Activated T-helper 9 cell treated with anti-CD3 and anti-CD28 coated beads, Interleukin-2, amount 50 U/mL, for 16 hours (primary cell): ENCODE data around the gene CISTR.
A peak's percentile ranks its signal among the peaks of the same experiment; 100 is the strongest.

Source experiments
- DNase-seq: peaks from one replicate; pipeline ENCODE4 v3.0.0-alpha.2; 2020; ENCODE audit warnings: low read depth

CISTR gene

GRCh38 chr12:53743266-53744129 lies 8.3 kb downstream of the CISTR start:
- DNase-seq = peak; percentile 36

- DNase-seq = no peak
These were observed 11.7 kb downstream of the CISTR start for GRCh38 chr12:53740130-53740491.

DNA sequence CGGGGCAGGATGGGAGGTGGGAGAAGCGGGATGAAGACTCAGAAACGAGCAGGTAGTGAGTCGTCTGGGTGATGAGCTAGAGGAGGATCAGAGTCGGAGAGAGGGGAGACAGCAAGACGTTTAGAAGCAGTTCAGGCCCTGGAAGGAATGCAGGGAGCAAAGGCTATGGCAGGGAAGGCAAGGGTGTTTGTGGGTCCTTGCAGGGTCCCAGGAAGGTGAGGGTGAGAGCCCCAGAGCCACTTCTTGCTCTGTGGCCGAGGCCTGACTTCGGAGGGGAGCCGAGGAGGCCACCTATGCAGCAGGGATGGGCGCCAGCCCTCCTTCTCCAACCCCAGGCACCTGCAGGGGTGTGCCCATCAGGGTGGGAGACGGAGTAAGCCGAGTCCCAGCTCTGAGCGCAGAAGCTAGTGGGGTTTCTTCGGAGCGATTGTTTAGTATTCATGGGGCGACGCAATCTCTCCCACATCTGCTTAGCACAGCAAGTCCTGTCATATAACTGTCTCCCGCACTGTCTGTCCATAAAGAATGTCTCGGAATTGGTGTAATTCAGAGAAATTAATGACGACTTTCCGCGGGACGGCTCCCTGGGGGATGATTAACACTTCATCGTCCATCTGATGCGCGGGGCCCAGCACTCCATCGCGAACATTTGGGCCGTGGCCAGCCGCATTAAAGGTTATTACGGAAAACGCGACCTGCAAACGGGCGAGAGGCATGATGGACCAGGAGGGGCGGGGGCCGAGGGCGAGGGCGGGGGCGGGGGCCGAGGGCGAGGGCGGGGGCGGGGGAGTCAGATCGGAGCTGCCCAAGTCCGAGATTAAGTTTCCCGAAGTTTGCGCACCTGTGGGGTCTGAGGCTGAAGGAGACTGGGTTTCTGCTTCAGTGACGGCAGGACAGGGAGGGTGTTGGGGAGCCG lies 12.3 kb downstream of the CISTR start:
- DNase-seq = no peak

DNA sequence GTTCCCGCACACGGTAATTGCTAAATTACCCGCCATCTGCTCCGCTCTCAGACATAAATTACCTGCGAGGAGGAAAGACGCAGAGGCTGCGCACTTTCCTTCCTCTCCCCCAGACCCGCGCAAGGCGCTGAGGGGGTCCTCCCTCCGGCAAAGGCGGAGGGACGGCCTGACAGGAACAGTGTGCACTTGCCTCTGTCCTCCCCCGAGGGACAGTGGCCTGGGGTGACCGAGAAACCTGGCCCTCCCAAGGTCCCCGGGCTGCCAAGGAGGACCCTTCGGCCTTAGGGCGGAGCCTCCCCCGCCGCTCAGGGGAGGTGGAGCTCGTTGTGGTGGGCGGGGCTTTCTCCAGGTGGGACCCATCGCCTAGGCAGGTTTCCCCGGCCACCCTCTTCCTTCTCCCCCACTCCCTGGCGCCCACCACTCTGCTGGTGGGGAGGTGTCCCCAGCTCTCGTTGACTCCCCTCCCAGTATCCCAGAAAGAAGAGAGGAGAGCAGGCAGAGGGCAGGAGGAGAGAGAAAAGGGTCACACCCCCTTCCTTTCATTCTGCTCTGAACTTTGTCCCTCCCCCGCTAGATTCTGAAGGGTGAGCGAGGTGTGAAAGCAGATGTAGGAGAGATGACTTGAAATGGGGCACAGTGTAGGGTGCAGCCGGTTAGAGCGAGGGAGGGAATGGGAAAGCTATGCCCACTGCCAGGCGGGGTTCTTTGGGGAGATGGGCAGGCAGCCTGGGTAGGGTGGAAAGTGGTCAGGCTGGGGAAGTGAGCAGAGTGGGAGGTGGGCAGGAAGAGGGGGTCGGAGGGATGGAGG lies 13.2 kb downstream of the CISTR start:
- DNase-seq = no peak

DNA sequence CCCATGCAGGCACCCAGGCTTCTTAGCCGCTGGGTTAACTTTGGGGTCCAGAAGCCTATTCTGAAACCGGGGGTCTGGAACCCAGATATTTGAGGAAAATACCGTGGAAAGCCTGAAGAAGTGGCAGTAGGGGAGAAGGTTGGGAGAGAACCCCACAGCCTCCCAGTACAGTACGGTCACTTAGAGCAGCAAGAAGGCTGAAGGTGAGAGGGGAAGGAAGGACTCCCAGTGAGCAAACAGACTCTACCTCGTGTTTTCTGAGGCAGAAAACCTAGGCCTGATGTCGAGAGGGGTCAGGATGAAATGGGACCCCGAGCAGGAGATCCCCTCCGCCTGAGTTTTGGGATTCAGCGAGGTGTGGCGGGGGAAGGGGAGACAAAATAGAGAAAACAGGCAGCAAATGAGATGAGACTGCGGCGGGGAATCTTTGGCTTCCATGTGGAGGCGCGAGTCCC lies 13.8 kb downstream of the CISTR start:
- DNase-seq = no peak

DNA sequence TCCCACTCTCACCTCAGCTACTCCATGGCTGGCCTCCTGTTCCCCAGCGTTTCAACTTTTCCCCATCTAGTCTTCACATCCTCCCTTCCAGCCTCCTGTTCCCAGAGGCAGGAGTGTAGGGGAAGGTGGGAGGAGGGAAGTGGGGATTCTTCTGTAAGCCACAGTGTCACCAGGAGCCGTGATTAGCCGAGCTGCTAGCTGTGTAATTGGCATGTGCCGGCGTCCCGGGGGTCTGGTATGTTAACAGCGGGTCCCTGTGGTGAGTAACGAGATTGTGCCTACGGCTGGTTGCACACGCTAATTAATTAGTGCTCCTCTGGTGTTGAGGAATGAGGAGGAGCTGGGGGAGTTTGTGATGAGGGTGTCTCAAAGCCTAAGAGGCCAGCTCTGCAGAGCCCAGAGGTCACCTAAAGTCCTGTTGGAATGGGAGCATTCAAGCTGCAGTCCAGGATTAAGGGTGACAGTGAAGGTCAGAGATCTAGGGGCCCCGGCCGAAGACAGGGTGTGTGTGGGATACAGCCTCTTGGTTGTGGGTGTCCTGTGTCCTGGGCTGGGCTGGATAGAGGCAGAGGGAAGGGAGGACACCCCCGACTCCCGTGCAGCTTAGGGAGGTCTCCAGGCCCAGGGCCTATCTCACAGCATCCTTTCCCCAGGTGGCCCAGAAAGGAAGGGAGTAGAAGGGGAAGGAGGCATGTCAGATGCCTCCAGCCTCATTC lies 14.5 kb downstream of the CISTR start:
- DNase-seq = no peak

DNA sequence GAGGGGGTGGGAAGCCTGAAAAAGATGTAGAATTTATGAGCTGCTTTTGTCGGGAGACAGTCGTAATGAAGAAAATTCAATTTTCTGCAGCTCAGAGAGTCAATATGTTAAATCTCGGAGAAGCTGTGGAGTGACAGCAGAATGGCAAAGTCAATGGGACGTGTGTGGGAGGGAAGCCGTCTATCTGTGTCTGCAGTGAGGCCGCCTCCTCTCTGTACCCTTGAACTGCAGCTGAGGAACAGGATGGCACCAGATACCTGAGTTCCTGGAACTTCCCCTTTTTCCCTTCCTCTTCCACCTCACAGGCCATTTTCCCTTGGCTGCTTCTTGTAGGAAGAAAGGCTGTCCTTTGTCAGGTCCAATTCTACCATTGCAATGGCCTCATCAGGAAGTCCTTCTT lies 15.2 kb downstream of the CISTR start:
- no peak for DNase-seq

DNA sequence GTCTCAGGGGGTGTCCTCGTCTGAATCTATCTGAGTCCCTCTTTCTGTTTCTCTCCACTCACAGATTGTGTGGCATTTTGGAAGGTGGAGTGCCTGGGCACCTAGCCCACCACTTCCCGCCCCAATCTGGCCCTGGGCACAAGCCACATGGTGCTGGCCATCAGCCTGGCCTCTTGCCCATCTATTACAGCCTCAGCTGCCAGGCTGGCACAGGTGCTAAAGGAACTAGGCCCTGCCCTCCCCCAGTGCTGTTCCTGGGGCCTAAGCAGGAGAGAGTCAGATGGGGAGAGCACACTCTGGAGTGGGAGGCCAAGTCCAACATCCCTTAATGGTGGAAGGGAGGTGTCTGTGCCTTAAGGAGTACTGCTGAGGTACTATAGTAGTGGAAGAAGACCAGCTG lies 16.2 kb downstream of the CISTR start:
- no peak for DNase-seq

DNA sequence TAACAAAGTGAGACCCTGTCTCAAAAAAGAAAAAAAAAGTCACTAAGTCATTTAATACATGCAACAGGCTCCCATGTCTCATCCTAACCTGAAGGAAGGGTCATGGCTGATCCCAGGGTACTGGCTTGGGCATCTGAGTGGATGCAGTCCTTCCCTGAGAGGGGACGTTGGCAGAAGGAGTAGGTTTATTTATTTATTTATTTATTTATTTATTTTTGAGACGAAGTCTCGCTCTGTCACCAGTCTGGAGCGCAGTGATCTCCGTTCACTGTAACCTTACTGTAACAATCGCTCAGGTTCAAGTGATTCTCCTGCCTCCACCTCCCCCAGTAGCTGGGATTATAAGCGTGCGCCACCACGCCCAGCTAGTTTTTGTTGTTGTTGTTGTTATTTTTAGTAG lies 17.4 kb downstream of the CISTR start:
- no peak for DNase-seq

GRCh38 chr12:53733807-53734200 lies 18.0 kb downstream of the CISTR start:
- DNase-seq = no peak

- DNase-seq = no peak
These were observed 18.6 kb downstream of the CISTR start for GRCh38 chr12:53733051-53733806.

- no peak for DNase-seq
These were observed 22.1 kb downstream of the CISTR start for GRCh38 chr12:53729644-53730043.

GRCh38 chr12:53728206-53728605 lies 23.6 kb downstream of the CISTR start:
- no peak for DNase-seq

DNA sequence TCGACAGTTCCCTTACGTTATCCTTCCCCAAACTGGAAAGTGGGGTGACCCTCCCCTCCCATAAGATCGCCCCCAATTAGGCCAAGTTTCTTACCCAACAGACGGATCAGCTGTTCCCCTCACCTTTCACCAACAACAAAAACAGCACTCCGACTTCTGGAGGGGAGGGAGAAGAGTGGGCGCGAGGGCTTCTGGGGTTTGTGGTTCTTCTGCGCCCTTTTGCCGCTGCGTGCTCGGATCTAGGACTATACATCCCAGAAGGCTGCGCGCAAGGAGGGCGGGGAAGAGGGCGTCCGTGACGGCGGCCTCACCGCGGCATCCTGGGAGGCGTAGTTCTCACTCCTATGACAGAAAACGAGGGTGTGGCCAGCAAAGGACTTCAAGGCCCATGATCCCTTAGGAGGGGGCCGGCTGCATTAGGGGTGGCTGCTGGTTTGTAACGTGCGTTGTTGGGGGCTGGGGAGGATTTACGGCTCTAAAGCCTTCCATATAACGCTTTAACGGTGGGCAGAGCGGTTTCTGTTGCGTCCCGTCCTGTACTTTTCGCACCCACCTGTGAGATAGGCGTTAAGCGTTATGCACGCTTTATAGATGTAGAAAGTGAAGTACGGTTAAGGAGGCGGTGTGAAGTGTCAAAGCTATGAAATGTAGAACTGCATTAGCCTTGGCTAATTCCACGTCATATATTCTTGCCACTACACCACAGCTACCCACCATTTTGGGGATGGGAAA lies 24.3 kb downstream of the CISTR start, which contains the start of gene CALCOCO1:
Gene CALCOCO1, minus strand, starts transcription at position 143 of the 732 bp plus-strand sequence. CDS start 2,210 bp downstream, outside the sequence.
- peak; percentile 93 for DNase-seq

DNA sequence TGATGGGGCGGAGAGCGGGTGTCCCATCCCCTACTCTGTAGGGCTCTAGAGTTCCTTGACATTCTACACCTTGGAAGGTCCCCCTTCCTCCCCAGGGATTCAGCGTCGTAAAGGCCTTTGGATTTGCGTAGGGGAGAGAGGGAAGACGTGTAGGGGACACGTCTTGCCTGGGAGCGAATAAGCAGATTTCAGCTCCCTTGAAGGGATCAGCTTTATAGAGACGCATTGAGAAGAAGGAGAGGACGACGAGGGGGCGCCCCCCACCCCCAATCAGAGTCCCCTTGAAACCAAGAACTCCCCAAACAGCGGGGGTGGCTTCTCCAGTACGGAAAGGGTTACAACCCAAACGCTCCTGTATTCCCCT lies 24.9 kb downstream of the CISTR start:
- DNase-seq = no peak

DNA sequence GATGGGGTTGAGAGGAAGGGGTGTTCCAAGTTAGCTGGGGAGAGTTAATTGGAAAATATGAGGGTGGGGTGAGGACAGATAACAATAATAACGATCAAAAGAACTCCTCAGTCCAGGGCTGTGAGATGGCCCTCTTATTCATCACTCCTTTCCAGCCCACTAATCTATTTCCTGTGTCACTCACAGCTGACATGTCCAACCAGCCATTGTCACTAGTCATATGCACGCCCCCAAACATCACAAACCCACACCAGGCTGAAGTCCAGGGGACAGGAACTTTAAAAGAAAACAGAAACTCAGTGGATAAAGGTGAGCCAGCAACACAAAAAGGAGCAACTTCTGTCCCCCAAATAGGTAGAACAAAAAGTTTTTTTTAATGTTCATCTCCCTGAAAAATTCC lies 25.4 kb downstream of the CISTR start:
- DNase-seq = no peak

DNA sequence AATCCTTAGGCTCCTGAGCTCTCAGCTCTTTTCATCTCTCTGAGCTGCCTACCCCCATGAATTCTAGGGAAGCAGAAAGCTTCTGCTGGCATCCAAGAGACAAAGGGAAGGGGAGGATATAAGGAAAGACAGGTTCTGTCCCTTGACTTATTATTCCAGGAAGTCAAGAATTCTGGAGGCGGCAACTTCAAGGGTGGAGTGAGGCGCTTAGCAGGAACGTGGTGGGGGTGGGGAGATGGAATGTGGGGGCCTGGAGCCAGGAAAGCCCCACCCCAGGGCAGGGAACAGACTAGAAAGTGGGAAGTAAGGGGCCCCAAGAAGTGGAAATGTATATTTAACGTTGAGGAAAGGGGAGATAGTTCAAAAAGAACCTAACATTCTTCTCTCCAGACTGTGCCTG lies 26.0 kb downstream of the CISTR start:
- no peak for DNase-seq

DNA sequence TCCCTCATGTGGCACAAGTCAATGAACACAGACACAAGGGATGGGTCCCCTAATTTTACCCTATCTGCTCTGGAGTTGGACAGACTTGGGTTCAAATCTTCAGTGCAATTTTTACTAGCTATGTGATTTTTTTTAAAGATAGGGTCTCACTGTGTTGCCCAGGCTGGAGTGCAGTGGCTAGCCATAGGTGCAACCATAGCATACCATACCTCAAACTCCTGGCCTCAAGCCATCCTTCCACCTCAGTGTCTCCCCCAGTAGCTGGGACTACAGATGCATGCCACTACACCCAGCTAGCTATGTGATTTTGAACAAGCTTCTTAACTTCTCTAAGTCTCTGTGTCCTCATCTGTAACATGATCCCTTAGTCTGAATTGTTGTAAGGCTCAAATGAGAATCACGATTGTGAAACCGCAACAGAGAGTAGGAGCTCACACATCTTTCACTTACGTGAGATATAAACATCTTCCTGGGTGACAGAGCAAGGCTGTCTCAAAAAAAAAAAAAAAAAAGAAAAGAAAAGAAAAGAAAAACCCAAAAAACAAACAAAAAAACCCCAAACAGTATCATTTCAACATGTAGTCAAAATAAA lies 29.2 kb downstream of the CISTR start:
- no peak for DNase-seq

DNA sequence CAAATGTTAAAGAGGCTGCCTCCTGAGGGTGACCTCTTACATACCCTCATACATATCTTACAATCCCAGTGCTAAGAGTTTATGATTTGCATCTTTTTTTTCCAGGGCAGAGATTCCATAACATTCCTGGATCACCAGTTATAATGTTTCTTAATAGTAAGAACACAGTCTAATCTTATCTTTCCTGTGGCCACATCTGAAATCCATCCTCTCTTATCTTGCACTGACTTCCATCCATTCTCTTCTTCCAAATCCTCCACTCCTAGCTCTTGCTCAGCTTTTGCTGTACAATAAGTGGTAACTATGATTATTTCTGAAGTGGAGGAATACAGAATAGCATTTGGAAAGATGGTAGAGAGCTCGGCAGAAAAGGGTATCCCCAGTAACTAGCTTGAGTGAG lies 30.8 kb downstream of the CISTR start:
- no peak for DNase-seq

GRCh38 chr12:53719649-53720048 lies 32.1 kb downstream of the CISTR start:
- no peak for DNase-seq
